Left hindlimb (tissue), 1 donor: ENCODE data around the gene UPK1A.
"Not testable (repeated sequence)": the region's sequence is repeated elsewhere in the genome, so short reads cannot be mapped to it uniquely, and the experiment has no call there.

Source experiments
- DNase-seq: peaks from one replicate; pipeline ENCODE4 v3.0.0-alpha.2; 2018

The UPK1A gene

DNA sequence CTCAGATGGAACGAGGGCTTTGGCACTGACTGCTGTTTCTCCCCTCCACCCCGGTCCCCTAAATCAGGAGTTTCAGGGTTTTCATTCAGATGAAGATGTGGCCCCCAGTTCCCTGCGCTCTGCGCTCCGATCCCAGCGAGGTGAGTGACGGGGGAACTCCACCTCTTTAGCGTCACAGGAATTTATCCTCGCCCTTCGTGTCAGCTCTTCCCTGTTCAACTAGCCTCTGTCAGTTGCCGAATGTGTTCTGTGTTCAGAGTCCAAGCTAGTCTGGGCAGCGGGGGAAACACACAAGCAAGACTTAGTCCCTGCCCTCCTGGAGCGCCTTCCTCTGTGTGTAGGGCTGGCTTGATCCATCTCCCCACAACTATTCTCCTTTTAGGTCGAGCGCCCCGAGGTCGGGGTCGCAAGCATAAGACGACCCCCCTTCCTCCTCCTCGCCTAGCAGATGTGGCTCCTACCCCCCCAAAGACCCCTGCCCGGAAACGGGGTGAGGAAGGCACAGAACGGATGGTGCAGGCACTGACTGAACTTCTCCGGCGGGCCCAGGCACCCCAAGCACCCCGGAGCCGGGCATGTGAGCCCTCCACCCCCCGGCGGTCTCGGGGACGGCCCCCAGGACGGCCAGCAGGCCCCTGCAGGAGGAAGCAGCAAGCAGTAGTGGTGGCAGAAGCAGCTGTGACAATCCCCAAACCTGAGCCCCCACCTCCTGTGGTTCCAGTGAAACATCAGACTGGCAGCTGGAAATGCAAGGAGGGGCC lies 53.3 kb downstream of the UPK1A start:
- DNase-seq: peak; percentile 31

DNA sequence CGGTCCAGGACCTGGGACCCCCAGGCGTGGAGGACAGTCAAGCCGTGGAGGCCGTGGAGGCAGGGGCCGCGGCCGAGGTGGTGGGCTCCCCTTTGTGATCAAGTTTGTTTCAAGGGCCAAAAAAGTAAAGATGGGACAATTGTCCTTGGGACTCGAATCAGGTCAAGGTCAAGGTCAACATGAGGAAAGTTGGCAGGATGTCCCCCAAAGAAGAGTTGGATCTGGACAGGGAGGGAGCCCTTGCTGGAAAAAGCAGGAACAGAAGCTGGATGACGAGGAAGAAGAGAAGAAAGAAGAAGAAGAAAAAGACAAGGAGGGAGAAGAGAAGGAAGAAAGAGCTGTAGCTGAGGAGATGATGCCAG lies 53.8 kb downstream of the UPK1A start:
- DNase-seq: no peak

- peak; percentile 35 for DNase-seq
These were observed 54.3 kb downstream of the UPK1A start for GRCh38 chr19:35720648-35721047.

GRCh38 chr19:35721374-35721773 lies 55.1 kb downstream of the UPK1A start:
- DNase-seq: peak; percentile 32

DNA sequence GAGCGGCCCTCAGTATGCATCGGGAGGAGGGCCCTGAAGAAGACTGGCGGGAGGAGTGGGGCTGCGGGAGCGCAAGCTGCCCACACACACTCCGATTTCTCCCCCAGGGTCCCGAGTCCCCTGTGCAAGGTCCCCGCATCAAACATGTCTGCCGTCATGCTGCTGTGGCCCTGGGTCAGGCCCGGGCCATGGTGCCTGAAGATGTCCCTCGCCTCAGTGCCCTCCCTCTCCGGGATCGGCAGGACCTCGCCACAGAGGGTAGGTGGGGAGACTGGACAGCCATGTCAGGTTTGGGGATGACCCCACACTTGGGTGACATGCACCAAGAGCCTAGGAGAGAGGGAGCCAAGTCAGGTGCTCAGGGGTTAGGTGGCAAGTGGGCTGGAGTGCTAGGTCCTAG lies 56.1 kb downstream of the UPK1A start:
- DNase-seq: peak; percentile 21

- peak; percentile 9 for DNase-seq
These were observed 56.6 kb downstream of the UPK1A start for GRCh38 chr19:35722897-35723296.

GRCh38 chr19:35723671-35724070 lies 57.4 kb downstream of the UPK1A start:
- DNase-seq: no peak

- not testable (repeated sequence) for DNase-seq
These were observed 57.8 kb downstream of the UPK1A start for GRCh38 chr19:35724132-35724531.

DNA sequence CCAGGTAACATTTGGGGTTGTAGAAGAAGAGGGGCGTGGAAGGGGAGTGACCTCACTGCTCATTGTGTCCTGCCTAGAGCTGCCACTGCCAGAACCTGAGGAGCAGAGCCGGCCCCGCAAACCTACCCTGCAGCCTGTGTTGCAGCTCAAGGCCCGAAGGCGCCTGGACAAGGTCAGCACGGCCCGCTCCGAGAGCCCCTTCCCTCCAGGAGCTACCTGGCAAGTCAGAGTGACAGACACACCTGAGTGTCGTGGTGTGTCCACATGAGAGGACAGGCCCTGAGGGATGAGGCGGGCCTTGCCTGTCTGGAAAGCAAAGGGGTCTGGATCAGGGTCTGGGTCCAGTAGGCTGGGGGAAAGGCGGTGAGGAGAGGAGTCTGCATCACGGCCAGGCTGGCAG lies 58.2 kb downstream of the UPK1A start:
- DNase-seq: no peak

- no peak for DNase-seq
These were observed 59.0 kb downstream of the UPK1A start for GRCh38 chr19:35725216-35725861.

GRCh38 chr19:35727053-35727955 lies 61.0 kb downstream of the UPK1A start:
- DNase-seq: no peak
